GM12801 (cell line): ENCODE measurements around the gene UXS1.

ENCODE experiments used
- CTCF ChIP-seq: IDR thresholded peaks from one replicate; pipeline ENCODE4 v1.5.1; 2011; ENCODE audit warnings: control low read depth; ENCODE audit not compliant: insufficient read length; ENCODE audit errors: extremely low read depth

Gene UXS1

GRCh38 chr2:106108351-106108750 is 85.8 kb downstream of the UXS1 start:
- TF ChIP-seq CTCF: no peak

- no peak for TF ChIP-seq CTCF
Measured at GRCh38 chr2:106107509-106108131, 86.5 kb downstream of the UXS1 start.

- no peak for TF ChIP-seq CTCF
Measured at GRCh38 chr2:106106622-106107508, 87.2 kb downstream of the UXS1 start.

- no peak for TF ChIP-seq CTCF
Measured at GRCh38 chr2:106105151-106105922, 88.8 kb downstream of the UXS1 start.

- TF ChIP-seq CTCF: peak; percentile 87
Measured at GRCh38 chr2:106104332-106105062, 89.6 kb downstream of the UXS1 start.

- TF ChIP-seq CTCF: no peak
Measured at GRCh38 chr2:106099691-106100090, 94.4 kb downstream of the UXS1 start.

GRCh38 chr2:106098664-106099063 is 95.4 kb downstream of the UXS1 start:
- TF ChIP-seq CTCF: no peak
